HTR-8/SVneo (cell line): ENCODE results near the gene DLGAP1.

Experiments used
- DNase-seq: peaks from one replicate; pipeline ENCODE4 v3.0.0; 2011; ENCODE audit warnings: low spot score, mixed read lengths; ENCODE audit not compliant: insufficient read length
- FAIRE-seq: peaks from 2 replicates; lab custom pipeline; 2011; peaks lifted over from hg19 to GRCh38; lab: Jason Lieb, UNC

The DLGAP1 gene

GRCh38 chr18:3455090-3455635, 999.9 kb downstream of the DLGAP1 start:
- FAIRE-seq: no peak
- no peak for DNase-seq

DNA sequence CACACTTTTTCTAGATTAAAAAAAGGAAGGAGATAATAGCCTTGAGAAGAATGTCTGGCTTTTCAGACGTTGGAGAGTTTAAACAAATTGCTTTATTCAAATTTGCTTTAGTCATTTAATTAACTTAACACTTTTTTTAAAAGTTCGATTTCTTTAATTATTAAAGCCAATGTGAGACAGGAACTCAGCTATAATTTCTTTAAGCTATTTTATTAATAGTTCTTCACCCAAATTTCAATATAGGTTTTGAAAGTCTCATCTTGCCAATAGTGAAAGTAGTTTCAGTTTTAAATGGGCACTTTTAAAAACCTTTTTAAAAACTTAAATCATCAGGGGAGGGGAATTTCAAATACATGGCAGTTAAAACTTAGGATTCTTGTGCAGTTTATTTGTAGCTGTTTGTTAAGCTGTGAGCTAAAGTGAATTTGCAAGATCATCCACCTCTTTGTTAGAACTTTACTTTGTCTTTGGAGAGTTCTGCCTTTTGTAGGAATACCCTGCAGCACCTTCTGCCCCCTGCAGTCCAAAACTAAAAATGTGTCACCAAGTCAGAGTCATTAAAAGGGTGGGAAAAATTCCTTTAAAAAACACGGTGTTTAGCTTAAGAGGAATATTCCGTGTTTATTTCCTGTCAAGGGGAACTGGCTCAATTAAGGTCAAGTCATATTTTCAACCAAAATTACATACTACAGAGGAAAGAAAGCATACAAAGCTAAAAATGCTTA, 1000.6 kb downstream of the DLGAP1 start:
- FAIRE-seq (no peak), DNase-seq (no peak)

DNA sequence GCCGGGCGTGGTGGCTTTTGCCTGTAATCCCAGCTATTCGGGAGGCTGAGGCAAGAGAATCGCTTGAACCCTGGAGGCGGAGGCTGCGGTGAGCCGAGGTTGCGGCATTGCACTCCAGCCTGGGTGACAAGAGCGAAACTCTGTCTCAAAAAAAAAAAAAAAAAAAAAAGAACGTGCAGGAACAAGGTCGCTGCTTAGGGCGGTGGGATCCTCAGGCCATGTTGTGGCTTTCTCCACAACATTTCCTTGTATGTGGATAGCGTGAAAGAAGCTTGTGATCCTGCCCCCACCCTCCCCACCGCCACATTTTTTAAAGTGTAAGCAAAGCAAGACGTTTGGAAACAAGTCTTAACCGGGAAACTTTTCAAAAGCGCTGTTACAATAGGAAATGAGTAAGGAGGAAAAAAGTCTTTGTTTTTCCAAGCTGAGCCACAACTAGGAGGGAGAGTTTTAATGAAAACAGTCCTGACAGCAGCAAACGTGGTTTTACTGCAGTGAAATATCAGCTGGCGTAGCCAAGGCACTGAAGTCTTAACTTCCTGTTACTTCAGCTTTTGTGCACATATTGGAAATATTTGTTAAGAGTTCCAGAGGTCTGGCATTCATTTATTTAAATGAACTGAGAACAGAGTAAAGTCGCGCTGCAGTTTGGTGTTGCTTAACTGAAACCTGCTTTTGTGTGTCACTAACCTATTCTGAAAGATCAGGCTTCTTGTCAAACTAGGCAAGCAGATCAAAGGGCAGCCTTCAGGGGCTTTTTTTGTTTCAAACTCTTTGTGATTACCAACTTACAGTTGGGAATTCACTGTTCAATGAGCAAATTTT, 1001.4 kb downstream of the DLGAP1 start:
- DNase-seq (no peak), FAIRE-seq (no peak)

DNA sequence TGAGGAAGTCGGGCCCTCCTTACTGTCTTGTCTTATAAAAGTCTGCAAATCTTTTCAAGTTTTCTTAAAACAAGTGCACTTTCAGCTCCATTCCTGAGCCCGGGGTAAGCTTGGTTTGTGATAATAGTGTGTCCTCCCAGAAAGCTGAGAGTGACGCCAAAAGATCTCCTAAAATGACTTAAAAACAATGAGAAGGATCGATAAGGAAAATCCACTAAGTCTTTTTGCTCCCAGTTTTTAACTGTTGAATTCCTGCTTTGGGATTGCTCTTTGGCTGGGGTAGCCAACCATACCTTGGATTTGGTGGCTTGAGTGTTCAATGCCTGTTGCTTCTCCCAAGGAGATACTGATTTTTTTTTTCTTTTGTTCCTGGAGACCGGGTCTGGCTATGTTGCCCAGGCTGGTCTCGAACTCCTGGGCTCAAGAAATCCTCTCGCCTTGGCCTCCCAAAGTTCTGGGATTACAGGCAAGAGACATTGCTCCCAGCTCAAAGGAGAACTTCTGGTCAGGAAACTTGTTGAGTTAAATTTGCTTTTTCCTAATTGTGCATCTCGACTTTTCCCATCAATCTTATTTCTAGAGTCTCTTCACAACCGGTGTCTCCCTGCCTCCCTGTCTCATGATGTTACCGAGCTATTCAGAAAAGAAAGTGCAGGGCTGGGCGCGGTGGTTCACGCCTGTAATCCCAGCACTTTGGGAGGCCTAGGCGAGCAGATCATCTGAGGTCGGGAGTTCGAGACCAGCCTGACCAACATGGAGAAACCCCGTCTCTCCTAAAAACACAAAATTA, 1002.2 kb downstream of the DLGAP1 start:
- DNase-seq: no peak

DNA sequence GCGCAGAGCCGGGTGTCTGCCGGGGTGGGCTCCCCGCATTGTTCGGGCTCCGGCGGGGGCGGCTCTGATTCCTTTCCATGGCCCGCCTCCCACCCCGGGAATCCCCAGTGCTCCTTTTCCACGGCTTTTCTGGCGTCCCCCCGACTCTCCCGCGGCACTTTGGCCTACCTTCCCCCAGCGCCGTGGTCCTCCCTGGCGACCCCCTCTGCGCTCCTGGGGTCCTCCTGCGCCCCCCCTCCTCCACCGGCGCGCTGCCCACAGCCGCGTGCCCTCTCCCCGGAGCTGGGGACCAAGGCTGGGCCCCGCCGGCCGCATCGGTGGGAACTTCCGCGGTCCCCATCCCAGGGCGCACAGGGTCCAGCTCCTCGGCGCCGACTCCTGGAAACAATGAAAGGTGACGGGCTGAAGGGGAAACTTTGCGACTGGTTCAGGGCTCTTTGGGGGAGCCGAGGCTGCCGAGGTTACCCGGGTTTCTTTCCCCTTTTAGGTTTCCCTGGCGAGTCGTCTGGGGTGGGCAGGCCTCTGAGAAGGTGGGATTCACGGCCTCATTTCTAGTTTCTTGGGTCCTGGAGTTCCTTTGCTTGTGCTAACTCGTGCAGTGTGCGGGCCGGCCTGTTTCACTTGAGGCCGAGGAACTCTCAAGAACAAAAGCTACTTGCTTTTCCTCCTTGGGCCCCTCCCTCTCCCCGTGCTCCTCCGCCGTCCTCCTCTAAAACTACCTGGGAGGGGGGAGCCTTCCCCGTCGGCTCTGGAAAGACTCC, 1002.9 kb downstream of the DLGAP1 start:
- FAIRE-seq (no peak), DNase-seq (no peak)

More for the DNA sequence above, 1002.2 kb downstream of the DLGAP1 start:
- no peak for FAIRE-seq

- no peak for FAIRE-seq
Measured at GRCh38 chr18:3451183-3451988, 1003.7 kb downstream of the DLGAP1 start.

DNA sequence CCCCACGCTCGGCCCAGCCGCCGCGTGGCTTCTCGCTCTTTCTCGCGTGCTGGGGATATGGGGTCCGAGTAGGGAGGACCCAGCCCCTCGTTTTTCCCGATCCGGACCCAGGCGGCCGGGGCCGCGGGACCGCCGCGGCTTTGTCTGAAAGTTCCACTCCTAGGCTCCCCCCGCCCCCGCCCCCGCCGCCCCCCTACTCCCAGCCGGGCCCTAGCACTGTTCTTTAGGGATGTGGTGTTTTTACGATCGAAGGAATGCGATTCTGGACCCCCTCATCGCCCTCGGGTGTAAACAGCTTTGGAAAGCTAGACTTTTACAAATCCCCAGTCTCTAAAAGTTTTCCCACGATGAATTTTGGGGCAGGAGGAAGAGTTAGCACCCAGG, 1004.3 kb downstream of the DLGAP1 start:
- DNase-seq (no peak), FAIRE-seq (no peak)

More at GRCh38 chr18:3451183-3451988, 1003.7 kb downstream of the DLGAP1 start:
- peak; percentile 87 for DNase-seq

- DNase-seq: no peak
- no peak for FAIRE-seq
Measured at GRCh38 chr18:3450012-3450798, 1004.9 kb downstream of the DLGAP1 start, which contains the start of gene TGIF1. TGIF1 (plus strand) TSS chr18:3450172; CDS start chr18:3450490, 318 bp downstream.

DNA sequence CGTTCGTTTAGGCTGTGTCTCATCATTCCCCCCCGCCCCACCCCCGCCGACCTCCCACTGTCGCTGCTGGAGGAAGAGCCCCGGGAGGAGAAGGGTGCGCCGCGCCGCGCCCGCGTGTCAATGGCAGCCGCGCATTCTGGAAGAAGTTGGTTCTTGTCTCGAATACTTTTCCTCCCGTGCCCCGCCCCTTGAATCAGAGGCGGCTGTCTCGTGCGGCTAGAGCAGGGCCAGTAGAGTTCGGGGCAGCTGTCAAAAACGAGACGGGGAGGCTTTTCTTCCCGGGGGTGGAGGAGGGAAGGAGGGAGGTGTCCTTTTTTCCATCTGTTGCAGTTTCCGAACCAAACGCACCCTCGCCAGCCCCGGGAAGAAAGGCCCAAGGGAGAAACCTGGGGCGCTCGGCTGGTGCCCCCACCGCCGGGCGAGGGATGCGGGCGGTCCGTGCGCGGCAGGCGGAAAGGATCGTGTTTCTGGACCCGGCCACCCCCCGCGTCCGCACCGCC, 1005.5 kb downstream of the DLGAP1 start:
- FAIRE-seq (no peak), DNase-seq (no peak)

- FAIRE-seq (no peak), DNase-seq (no peak)
Measured at GRCh38 chr18:3448838-3449511, 1006.1 kb downstream of the DLGAP1 start.

DNA sequence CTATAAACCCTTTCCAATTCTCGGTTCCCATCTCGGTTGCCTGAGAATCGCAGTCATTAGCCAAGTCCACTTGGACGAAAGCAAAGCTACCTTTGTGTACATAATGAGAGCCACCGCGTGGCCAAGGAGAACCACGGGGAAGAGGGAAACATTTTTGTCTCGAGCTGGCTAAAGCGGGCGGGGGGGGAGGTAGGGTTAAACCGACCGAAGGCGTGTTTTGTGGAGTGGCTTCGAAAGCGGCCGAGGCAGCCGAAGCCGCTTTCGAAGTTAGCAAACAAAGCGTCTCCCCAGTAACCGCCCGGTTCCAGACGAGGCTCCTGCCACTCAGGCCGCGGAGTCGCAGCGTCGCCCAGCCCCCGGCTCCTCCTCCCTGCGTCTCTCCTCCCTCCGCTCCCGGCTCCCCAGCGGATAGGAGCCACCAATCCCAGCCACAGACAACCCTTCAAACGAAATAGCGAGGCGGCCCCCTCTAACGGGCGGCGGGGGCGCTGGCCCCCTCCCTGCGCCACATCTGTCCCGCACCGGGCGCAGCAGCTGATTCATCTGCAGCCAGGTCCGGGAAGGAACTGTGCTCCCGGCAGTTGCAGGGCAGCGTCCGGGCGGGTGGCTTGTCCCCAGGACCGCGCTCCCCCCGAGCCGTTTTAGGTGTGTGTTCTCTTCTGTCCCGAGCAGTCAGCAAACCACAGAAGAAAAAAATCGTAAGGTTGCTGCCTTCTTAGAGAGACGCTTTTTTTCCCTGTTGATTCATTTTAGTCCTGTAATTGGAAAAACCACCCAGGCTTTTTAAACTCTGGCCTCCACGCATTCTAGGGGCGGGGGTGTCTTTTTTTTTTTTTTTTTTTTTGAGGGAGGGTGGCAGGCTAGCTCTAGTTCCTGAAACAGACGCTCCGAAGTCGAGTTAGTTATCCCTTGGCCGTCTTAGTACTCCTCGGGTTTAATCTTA, 1006.9 kb downstream of the DLGAP1 start:
- DNase-seq (peak; percentile 81), FAIRE-seq (no peak)

DNA sequence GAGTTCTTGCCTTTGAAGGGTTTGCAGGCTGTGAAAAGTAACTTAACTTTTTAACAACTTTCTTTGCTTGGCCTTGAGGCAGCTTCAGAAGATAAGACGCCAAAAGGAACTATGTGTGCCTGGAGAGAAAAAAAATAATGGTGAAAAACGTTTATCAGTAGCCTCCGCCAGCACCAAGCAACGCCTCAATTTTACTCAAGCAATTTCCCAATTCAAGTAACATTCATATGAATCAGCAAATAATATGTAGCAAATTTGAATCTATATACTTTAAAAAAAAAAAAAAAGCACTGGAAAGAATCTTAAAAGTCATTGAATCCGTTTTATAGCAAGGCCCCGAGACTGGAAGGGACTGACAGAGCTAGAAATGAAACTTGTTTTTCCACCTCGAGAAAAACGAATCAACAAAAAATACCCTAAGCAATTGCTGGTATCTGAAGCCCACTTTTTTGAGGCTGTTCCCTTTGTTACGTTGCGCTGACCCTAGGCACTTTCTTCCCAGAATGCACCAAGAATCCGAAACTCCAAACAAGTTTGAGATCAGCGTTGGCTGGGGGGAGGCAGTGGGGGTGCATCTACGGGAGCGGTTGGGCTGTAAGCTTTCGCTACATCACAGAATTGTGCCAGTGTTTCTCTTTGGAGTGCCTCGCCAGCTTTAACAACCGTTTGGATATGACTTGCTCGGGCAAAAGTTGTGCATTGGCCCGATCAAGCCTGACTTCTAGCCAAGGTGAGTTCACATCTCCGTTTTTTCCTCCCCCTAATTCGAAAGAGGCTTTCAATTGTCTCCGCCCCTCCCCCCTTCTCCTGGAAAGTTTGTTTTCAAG, 1007.8 kb downstream of the DLGAP1 start:
- DNase-seq: no peak
- no peak for FAIRE-seq
